Subcutaneous abdominal adipose tissue (tissue), 5 donors: Measurements from ENCODE around the gene KLHDC7B.
"Not testable (repeated sequence)": the region's sequence is repeated elsewhere in the genome, so short reads cannot be mapped to it uniquely, and the experiment has no call there.

Experiments used
- H3K27ac ChIP-seq: one replicate; pipeline ENCODE4 v1.7.0; 2013; ENCODE audit warnings: low read depth, mild to moderate bottlenecking, inconsistent platforms, low read length, moderate library complexity
- H3K27me3 ChIP-seq, 5 donors: one replicate each; pipeline ENCODE4 v1.7.0; 2013; ENCODE audit warnings: low read length in 5 of 5, inconsistent platforms in 1 of 5; ENCODE audit not compliant: control insufficient read depth in 5 of 5, insufficient read depth in 4 of 5
- H3K36me3 ChIP-seq, 5 donors: one replicate each; pipeline ENCODE4 v1.7.0; 2013; ENCODE audit warnings: low read length in 5 of 5; ENCODE audit not compliant: control insufficient read depth in 5 of 5, insufficient read depth in 5 of 5
- H3K4me1 ChIP-seq, 5 donors: one replicate each; pipeline ENCODE4 v1.7.0; 2013; ENCODE audit warnings: low read length in 5 of 5, mild to moderate bottlenecking in 3 of 5, moderate library complexity in 1 of 5; ENCODE audit not compliant: control insufficient read depth in 5 of 5, insufficient read depth in 5 of 5
- H3K4me3 ChIP-seq, 5 donors: one replicate each; pipeline ENCODE4 v1.7.0; 2013; ENCODE audit warnings: low read length in 5 of 5, low read depth in 1 of 5
- H3K9ac ChIP-seq, 5 donors: one replicate each; pipeline ENCODE4 v1.7.0; 2013; ENCODE audit warnings: low read length in 5 of 5, mild to moderate bottlenecking in 4 of 5, moderate library complexity in 3 of 5
- H3K9me3 ChIP-seq, 5 donors: one replicate each; pipeline ENCODE4 v1.7.0; 2013; ENCODE audit warnings: low read length in 5 of 5; ENCODE audit not compliant: control insufficient read depth in 5 of 5
- donor health status: healthy.
- donor health status: healthy.
- donor health status: healthy.
- donor health status: healthy.
- donor health status: healthy.

The KLHDC7B gene

GRCh38 chr22:50535113-50535512 lies 10.6 kb upstream of the KLHDC7B start:
- Histone ChIP-seq H3K4me3 (no peak overlapping the region), H3K36me3 (no peaks in the 10 kb centered on the region), H3K4me1 (peaks cover 12 to 56% (median 26%) of the 10 kb centered on the region in 5 donors), H3K27me3 (peaks cover 0 to 2% (median 0%) of the 10 kb centered on the region in 5 donors), H3K9me3 (no peaks in the 10 kb centered on the region), H3K27ac (no peak overlapping the region), H3K9ac (no peak overlapping the region)

- peaks cover 12 to 49% (median 19%) of the 10 kb centered on the region in 5 donors for H3K4me1 ChIP-seq
- H3K9me3 ChIP-seq, result no peaks in the 10 kb centered on the region
- H3K27ac ChIP-seq, result no peak overlapping the region
- no peak overlapping the region for H3K4me3 ChIP-seq
- no peaks in the 10 kb centered on the region for H3K36me3 ChIP-seq
- no peak overlapping the region for H3K9ac ChIP-seq
- peaks cover 0 to 2% (median 0%) of the 10 kb centered on the region in 5 donors for H3K27me3 ChIP-seq
These were observed 9.5 kb upstream of the KLHDC7B start for GRCh38 chr22:50536226-50536625.

GRCh38 chr22:50537765-50538164 lies 7.9 kb upstream of the KLHDC7B start:
- no peak overlapping the region for H3K4me3 ChIP-seq
- peaks cover 0 to 2% (median 0%) of the 10 kb centered on the region in 5 donors for H3K27me3 ChIP-seq
- H3K36me3 ChIP-seq, result no peaks in the 10 kb centered on the region
- H3K4me1 ChIP-seq, result peaks cover 13 to 35% (median 15%) of the 10 kb centered on the region in 5 donors
- no peaks in the 10 kb centered on the region for H3K9me3 ChIP-seq
- H3K9ac ChIP-seq, result peak overlapping the region in 3 of 5 donors; percentile 16 to 89 (median 63)
- H3K27ac ChIP-seq, result peak overlapping the region; percentile 99

GRCh38 chr22:50540381-50540780 lies 5.3 kb upstream of the KLHDC7B start:
- Histone ChIP-seq H3K4me3 (no peak overlapping the region), H3K9ac (peak overlapping the region in 2 of 5 donors; percentile 68 to 69), H3K27me3 (peaks cover 0 to 5% (median 0%) of the 10 kb centered on the region in 5 donors), H3K27ac (peak overlapping the region; percentile 99), H3K4me1 (peaks cover 13 to 36% (median 24%) of the 10 kb centered on the region in 5 donors), H3K36me3 (no peaks in the 10 kb centered on the region), H3K9me3 (no peaks in the 10 kb centered on the region)

GRCh38 chr22:50541667-50542026 lies 4.1 kb upstream of the KLHDC7B start:
- not testable (repeated sequence) for H3K4me3 ChIP-seq, H3K36me3 ChIP-seq, H3K9me3 ChIP-seq
- peak overlapping the region in 1 of 5 donors; percentile 56 for H3K9ac ChIP-seq
- peaks cover 13 to 39% (median 24%) of the 10 kb centered on the region in 5 donors for H3K4me1 ChIP-seq
- H3K27ac ChIP-seq, result peak overlapping the region; percentile 39
- H3K27me3 ChIP-seq, result peaks cover 7 to 12% (median 8%) of the 10 kb centered on the region in 5 donors

- Histone ChIP-seq H3K9me3 (no peaks in the 10 kb centered on the region), H3K27ac (no peak overlapping the region), H3K36me3 (no peaks in the 10 kb centered on the region), H3K27me3 (peaks cover 8 to 17% (median 13%) of the 10 kb centered on the region in 5 donors), H3K4me1 (peaks cover 13 to 42% (median 27%) of the 10 kb centered on the region in 5 donors), H3K9ac (no peak overlapping the region), H3K4me3 (no peak overlapping the region)
These were observed 3.2 kb upstream of the KLHDC7B start for GRCh38 chr22:50542416-50542927.

GRCh38 chr22:50544078-50544745 lies 1.5 kb upstream of the KLHDC7B start:
- no peaks in the 10 kb centered on the region for H3K36me3 ChIP-seq
- peak overlapping the region in 3 of 5 donors; percentile 26 to 41 (median 28) for H3K9ac ChIP-seq
- H3K4me1 ChIP-seq, result peaks cover 9 to 42% (median 31%) of the 10 kb centered on the region in 5 donors
- H3K4me3 ChIP-seq, result peak overlapping the region in 4 of 5 donors; percentile 25 to 50 (median 34)
- H3K27me3 ChIP-seq, result peaks cover 13 to 29% (median 22%) of the 10 kb centered on the region in 5 donors
- no peak overlapping the region for H3K27ac ChIP-seq
- H3K9me3 ChIP-seq, result no peaks in the 10 kb centered on the region

- Histone ChIP-seq H3K36me3 (no peaks in the 10 kb centered on the region), H3K27me3 (peaks cover 14 to 27% (median 24%) of the 10 kb centered on the region in 5 donors), H3K4me1 (peaks cover 4 to 40% (median 28%) of the 10 kb centered on the region in 5 donors), H3K27ac (no peak overlapping the region), H3K4me3 (peak overlapping the region in 1 of 5 donors; percentile 50), H3K9me3 (no peaks in the 10 kb centered on the region), H3K9ac (peak overlapping the region in 2 of 5 donors; percentile 24 to 28)
These were observed 899 bp upstream of the KLHDC7B start for GRCh38 chr22:50544746-50545253.

- no peaks in the 10 kb centered on the region for H3K9me3 ChIP-seq
- H3K9ac ChIP-seq, result no peak overlapping the region
- peaks cover 14 to 27% (median 24%) of the 10 kb centered on the region in 5 donors for H3K27me3 ChIP-seq
- H3K27ac ChIP-seq, result no peak overlapping the region
- H3K4me3 ChIP-seq, result no peak overlapping the region
- peaks cover 4 to 34% (median 21%) of the 10 kb centered on the region in 5 donors for H3K4me1 ChIP-seq
- H3K36me3 ChIP-seq, result no peaks in the 10 kb centered on the region
These were observed 895 bp downstream of the KLHDC7B start for GRCh38 chr22:50546326-50547262.
